Hepatocyte (in vitro differentiated cells): ENCODE results near the gene EPHB1.

Experiments
- EZH2 ChIP-seq: fragments of 200-600 bp; sonication (generic); IDR thresholded peaks from 2 replicates; pipeline ENCODE4 v1.6.1; 2016; ENCODE audit warnings: antibody characterized with exemption, mild to moderate bottlenecking, borderline replicate concordance
- TF ChIP-seq, protein P1 (sequence below): fragments of 200-600 bp; sonication (generic); IDR thresholded peaks from 2 replicates; pipeline ENCODE4 v1.5.1; 2016; ENCODE audit warnings: antibody characterized with exemption, mild to moderate bottlenecking; ENCODE audit not compliant: poor library complexity

GRCh38 chr3:134944429-134944828 lies 149.4 kb downstream of the EPHB1 start:
- TF ChIP-seq, protein P1, sequence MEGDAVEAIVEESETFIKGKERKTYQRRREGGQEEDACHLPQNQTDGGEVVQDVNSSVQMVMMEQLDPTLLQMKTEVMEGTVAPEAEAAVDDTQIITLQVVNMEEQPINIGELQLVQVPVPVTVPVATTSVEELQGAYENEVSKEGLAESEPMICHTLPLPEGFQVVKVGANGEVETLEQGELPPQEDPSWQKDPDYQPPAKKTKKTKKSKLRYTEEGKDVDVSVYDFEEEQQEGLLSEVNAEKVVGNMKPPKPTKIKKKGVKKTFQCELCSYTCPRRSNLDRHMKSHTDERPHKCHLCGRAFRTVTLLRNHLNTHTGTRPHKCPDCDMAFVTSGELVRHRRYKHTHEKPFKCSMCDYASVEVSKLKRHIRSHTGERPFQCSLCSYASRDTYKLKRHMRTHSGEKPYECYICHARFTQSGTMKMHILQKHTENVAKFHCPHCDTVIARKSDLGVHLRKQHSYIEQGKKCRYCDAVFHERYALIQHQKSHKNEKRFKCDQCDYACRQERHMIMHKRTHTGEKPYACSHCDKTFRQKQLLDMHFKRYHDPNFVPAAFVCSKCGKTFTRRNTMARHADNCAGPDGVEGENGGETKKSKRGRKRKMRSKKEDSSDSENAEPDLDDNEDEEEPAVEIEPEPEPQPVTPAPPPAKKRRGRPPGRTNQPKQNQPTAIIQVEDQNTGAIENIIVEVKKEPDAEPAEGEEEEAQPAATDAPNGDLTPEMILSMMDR: no peak
- no peak for TF ChIP-seq EZH2
